ENCODE data around the gene SYNDIG1. TPM values are rescaled to one million over a fixed set of nuclear protein-coding genes. Genes with fewer than 3 reads are reported as not detected.

The SYNDIG1 gene
- total and polyA plus RNA-seq, 2 of the 4 experiments (the other 2 are of a cell fraction) = not detected

- Histone ChIP-seq H2BK15ac (ENCODE audit: low read depth, low read length) (no peak overlapping the region), H3K18ac (ENCODE audit: low read depth, low read length) (no peak overlapping the region), H3K27ac (ENCODE audit: insufficient read depth, low read length) (no peak overlapping the region), H3K9me1 (ENCODE audit: insufficient read depth, low read length) (no peaks in the 10 kb centered on the region), H2AK9ac (replicated peaks; ENCODE audit: low read depth, low read length, poor library complexity) (no peak overlapping the region), H3K4me3 (ENCODE audit: insufficient read depth, low read depth, low read length) (no peak overlapping the region), H3K4ac (ENCODE audit: low read depth, low read length) (no peak overlapping the region), H2AK5ac (ENCODE audit: low read depth, low read length) (no peak overlapping the region), H3K27me3 (ENCODE audit: control insufficient read depth, insufficient read depth, low read length) (peaks cover 5% of the 10 kb centered on the region; the same call in 1 of the 2 replicates), H4K20me1 (ENCODE audit: insufficient read depth, low read length) (no peaks in the 10 kb centered on the region), H2AFZ (replicated peaks; ENCODE audit: low read length, poor library complexity) (no peak overlapping the region), H3K9me3 (ENCODE audit: control insufficient read depth, insufficient read depth, low read length) (no peaks in the 10 kb centered on the region), H2BK5ac (ENCODE audit: low read depth, low read length, poor library complexity, severe bottlenecking) (no peak overlapping the region), H3K9ac (ENCODE audit: low read depth, low read length) (no peak overlapping the region), H3K4me1 (ENCODE audit: control insufficient read depth, insufficient read depth, low read length) (no peaks in the 10 kb centered on the region), H2BK20ac (ENCODE audit: low read depth, low read length) (no peak overlapping the region), H3K14ac (replicated peaks; ENCODE audit: low read depth, low read length) (no peak overlapping the region), H2BK120ac (ENCODE audit: low read depth, low read length) (no peak overlapping the region), H4K91ac (ENCODE audit: insufficient read depth, low read depth, low read length) (no peak overlapping the region), H3K56ac (ENCODE audit: extremely low read depth, insufficient read depth, low read length) (no peak overlapping the region), H3K79me1 (ENCODE audit: low read depth in 1 of 2, low read length in 2 of 2) (no peaks in the 10 kb centered on the region), H4K8ac (ENCODE audit: low read depth in 2 of 2, low read length in 2 of 2) (no peak overlapping the region), H3K23ac (ENCODE audit: low read depth, low read length) (no peak overlapping the region), H3K36me3 (ENCODE audit: control insufficient read depth, insufficient read depth, low read length) (no peaks in the 10 kb centered on the region), H4K5ac (ENCODE audit: low read depth, low read length) (no peak overlapping the region), H3K4me2 (ENCODE audit: low read depth, low read length) (no peak overlapping the region)
- in situ Hi-C loops (cut with MboI; ENCODE audit: low sequenced_read_pairs) = no loop called here
- POLR2A ChIA-PET (ENCODE audit: unreplicated experiment) = no interaction called here
- no TSS peak for BruUV-seq (replicated peaks)
- no peak for ATAC-seq (ENCODE audit: low read depth)
- intact Hi-C loops (cut with micrococcal nuclease) = no loop called here
- no peak for DNase-seq
- CTCF ChIA-PET = interaction anchor here (0.6 kb wide), 1 partner anchor 220 kb away, joined by 6 read pairs; no protein-coding TSS in a partner anchor
- dilution Hi-C loops (cut with HindIII; ENCODE audit: low sequenced_read_pairs, unreplicated experiment) = no loop called here
- 39% methylated on average over 3 of the region's 5 CpGs; no CpG with 5 or more reads in 1 of the 2 experiments for WGBS, 2 experiments (ENCODE audit: extremely low coverage in 2 of 2, insufficient read length in 1 of 2)
- TF ChIP-seq MAZ (IDR thresholded peaks at IDR 0.05; ENCODE audit: borderline replicate concordance, low read depth, low read length) = no peak
- TF ChIP-seq FOS (IDR thresholded peaks at IDR 0.05; ENCODE audit: low read depth, low read length) = no peak
- no peak for TF ChIP-seq USF2 (IDR thresholded peaks at IDR 0.05; ENCODE audit: low read depth, low read length)
- TF ChIP-seq POLR2A (IDR thresholded peaks at IDR 0.05; ENCODE audit: low read depth, low read length) = no peak
- TF ChIP-seq BHLHE40 (IDR thresholded peaks at IDR 0.05; ENCODE audit: low read depth, low read length) = no peak
- TF ChIP-seq RAD21 (IDR thresholded peaks at IDR 0.05; ENCODE audit: low read length) = no peak
- TF ChIP-seq RFX5 (IDR thresholded peaks at IDR 0.05; ENCODE audit: low read depth, low read length) = no peak
- TF ChIP-seq MAFK (IDR thresholded peaks at IDR 0.05; ENCODE audit: low read depth, low read length) = no peak
- TF ChIP-seq RCOR1 (IDR thresholded peaks at IDR 0.05; ENCODE audit: insufficient replicate concordance, low read length) = no peak
- TF ChIP-seq SMC3 (IDR thresholded peaks at IDR 0.05; ENCODE audit: low read depth, low read length) = no peak
- no peak for TF ChIP-seq NFE2L2 (IDR thresholded peaks at IDR 0.05; ENCODE audit: low read depth, low read length)
- TF ChIP-seq ELK1 (IDR thresholded peaks at IDR 0.05; ENCODE audit: borderline replicate concordance, low read depth, low read length) = no peak
- TF ChIP-seq CEBPB (IDR thresholded peaks at IDR 0.05; ENCODE audit: low read depth, low read length) = no peak
- no peak for TF ChIP-seq MXI1 (IDR thresholded peaks at IDR 0.05; ENCODE audit: borderline replicate concordance, low read depth, low read length)
- no peak for TF ChIP-seq CTCF (conservative IDR thresholded peaks at IDR 0.05; ENCODE audit: low read depth, low read length)
Observed at GRCh38 chr20:24560571-24561491, 91.4 kb downstream of the SYNDIG1 start.

All from IMR-90 (cell line).